GM19328 (cell line): ENCODE measurements around the gene MAP3K5.

Source experiments
- ATAC-seq: cut with Tn5 transposase; IDR thresholded peaks from one replicate; pipeline ENCODE4 v1.9.1; 2021; ENCODE audit warnings: mild to moderate bottlenecking, moderate library complexity; ENCODE audit not compliant: unreplicated experiment

Gene MAP3K5

DNA sequence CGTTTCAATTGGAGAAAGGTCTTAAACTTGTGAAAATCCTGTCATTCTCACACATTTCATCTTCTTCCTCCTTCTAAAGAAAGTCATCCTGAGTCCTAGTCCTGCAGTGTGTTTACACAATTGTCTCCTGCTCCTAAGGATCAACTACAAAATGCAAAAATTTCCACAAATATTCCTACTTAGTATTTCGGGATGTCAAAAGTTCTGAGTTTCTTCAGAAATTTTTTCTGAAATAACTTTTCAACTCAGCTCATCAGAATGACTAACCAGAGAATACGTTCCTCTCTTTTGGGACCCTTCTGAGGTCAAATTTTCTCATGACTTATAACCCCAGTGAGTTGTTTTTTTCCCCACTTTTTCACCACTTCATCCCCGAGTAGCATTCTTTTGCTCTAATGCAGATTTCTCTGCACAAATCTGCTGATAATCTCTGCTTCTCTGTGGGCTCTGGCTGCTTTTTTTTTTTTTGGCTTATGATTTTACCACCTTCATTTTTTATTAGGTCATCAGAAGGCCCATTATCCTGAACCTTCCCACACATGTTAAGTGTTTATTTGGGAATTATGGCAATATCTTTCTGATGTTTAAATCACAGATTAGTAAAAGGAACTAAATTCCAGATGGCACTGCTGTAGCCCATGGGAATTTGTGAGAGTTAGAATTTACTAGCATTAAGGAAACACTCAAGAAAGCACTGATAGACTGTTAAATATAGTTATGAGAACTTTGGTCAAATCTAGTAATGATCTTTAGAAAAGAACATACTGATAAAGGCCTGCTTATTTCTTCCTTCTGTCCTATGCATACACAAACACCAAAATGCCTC is 41.4 kb downstream of the MAP3K5 start:
- no peak for ATAC-seq

DNA sequence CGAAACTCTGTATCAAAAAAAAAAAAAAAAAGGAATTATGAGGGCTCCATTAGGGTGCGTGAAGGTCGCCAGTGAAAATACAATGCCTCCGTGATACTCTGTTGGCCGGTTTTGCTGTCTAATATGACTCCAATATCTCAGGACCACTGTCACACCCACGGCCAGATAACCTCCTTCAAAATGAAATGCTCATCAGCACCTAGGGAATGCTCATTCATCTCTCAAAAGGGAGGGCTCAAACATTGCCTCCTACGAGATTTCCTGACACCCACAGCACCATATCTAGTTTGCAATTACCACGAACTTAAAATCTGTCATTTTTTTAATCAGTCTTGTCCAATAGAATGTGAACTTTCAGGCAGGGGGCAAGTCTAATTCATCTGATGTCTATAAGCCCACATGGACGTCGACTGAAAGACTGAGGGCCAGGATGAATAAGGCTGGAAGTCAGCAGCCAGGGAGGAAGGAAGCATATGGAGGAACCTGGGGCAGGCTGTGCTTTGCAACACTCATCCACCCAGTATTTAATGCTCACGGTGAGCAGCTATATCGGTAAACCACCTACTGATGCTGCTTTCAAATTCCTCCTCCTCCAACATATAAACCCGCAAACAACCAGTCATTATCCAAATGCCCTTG is 42.8 kb downstream of the MAP3K5 start:
- ATAC-seq: no peak

- ATAC-seq: no peak
These were observed 44.8 kb downstream of the MAP3K5 start for GRCh38 chr6:136747507-136747906.

- ATAC-seq: no peak
These were observed 47.0 kb downstream of the MAP3K5 start for GRCh38 chr6:136745300-136745699.

GRCh38 chr6:136744889-136745288 is 47.4 kb downstream of the MAP3K5 start:
- ATAC-seq: no peak

DNA sequence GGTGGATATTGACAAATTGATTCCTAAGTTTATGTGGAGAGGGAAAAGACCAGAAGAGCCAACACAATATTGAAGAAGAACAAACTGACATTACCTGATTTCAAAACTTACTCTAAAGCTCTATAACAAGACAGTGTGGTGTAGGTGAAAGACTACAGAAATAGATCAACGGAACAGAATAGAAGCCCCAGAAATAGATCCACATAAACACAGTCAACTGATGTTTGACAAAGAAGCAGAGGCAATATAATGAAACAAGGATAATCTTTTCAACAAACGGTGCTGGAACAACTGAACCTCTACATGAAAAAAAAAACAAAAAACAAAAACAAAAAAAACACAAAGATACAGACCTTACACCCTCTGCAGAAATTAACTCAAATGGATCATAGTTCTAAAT is 50.2 kb downstream of the MAP3K5 start:
- ATAC-seq: no peak

DNA sequence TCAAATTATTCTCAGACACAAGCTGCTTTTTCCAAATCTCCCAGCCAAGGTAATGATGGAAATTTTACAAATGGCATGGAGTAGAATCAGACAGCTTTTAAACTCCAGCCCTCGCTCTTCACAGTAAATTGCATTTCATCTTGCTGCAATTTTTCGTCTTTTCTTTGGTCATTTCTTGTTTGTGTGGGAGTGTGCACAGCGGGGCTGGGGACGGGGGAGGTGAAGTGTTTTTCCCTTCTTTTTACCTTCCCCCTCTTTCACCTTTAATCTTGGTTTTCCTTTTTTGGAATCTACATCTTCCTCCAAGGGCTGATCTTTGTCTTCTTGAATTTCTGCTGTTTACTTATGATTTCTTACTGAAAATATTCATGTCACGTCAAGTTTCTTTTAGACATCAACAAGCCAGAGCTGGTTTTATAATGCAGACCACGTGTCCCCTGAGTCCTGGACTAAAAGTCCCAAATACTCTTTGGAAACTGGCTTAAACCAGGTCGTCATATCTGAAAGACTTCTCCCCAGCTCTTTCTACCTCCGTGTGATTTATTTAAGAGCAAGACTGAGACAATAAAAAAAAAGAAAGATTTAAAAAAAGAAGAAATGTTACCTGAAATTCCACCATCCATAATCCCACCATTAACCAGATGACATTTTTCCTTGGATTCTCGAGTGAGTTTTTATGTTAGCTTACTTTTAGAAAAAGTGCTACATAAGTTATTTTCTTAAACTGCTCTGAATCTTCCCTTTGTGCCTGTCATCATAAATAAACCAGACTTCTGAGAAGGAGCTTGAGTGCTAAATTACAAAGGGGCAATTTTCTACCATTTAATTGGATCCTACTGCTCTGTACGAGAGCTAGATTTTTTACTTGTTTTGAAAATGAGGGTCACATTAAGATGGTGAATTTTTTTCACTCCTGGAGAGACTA is 52.0 kb downstream of the MAP3K5 start:
- ATAC-seq: no peak

DNA sequence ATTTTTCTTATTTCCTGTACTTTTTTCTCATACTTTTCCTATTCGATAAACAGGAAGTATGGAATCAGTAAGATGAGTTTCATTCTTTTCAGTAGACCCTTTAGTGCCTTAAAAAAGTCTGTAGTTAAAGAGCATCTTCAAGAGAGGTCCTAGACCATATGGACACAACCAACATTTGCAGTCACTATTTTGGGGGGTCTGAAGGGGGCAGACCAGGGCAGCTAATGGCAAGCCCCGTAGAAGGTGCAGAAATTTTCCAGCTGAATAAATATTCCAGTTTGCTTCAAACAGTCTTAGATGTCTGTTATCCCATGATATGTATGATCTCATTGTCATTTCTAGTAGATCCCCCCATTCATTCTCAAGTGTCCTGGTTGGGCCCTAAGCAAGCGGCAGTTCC is 52.8 kb downstream of the MAP3K5 start:
- ATAC-seq: no peak

- no peak for ATAC-seq
These were observed 53.2 kb downstream of the MAP3K5 start for GRCh38 chr6:136739071-136739470.

GRCh38 chr6:136738692-136739057 is 53.6 kb downstream of the MAP3K5 start:
- no peak for ATAC-seq

DNA sequence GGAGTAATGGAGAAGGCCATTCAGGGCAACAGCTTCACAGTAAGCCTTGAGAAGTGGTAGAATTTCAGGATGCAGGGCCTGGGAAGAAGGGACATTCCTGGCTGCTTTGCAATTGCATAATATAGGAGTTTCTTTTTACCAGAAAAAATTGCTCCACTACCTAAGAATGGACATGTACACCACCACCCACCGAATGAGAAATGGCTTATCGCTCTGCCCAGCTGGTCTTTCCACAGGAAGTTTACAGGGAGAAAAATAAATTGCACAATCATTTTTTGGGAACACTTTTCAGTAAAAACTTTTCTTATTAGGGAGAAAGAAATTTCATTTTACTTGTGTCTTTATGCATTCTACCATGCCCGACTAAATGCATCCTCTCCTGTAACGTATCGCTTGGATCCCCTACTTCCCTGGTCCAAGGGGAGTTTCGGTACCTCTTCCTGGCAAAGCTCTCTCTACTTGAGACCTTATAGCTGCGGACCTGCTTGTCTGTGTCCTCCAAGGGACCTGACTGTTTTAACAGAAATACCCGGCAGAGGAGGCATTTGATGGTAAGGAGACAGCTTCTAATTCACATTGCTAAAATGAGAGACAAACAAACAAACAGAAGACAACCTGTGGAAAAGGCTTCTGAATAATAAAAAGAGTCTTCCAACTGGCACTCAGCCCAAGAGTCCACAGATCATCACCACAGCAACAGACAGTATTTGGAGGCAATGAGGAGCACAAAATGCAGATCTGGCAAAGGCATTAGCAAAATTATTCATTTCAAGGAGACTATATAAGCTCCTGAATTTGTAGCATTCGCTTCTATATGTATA is 54.2 kb downstream of the MAP3K5 start:
- no peak for ATAC-seq

- ATAC-seq: no peak
These were observed 54.9 kb downstream of the MAP3K5 start for GRCh38 chr6:136737374-136737844.

GRCh38 chr6:136736281-136736960 is 55.9 kb downstream of the MAP3K5 start:
- no peak for ATAC-seq

GRCh38 chr6:136734977-136735376 is 57.3 kb downstream of the MAP3K5 start:
- ATAC-seq: no peak

DNA sequence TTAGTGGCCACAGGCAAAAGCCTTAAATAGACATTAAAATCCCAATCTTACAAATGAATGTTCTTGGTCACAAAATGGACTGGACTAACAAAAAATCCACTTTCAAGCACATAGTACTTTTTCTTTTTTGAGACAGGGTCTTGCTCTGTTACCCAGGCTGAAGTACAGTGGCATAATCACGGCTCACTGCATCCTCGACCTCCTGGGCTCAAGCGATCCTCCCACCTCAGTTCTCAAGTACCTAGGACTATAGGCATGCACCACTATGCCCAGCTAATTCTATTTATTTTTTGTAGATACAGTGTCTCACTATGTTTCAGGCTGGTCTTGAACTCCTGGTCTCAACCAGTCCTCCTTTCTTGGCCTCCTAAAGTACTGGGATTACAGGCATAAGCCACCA is 59.4 kb downstream of the MAP3K5 start:
- no peak for ATAC-seq

- no peak for ATAC-seq
These were observed 62.4 kb downstream of the MAP3K5 start for GRCh38 chr6:136729832-136730231.

DNA sequence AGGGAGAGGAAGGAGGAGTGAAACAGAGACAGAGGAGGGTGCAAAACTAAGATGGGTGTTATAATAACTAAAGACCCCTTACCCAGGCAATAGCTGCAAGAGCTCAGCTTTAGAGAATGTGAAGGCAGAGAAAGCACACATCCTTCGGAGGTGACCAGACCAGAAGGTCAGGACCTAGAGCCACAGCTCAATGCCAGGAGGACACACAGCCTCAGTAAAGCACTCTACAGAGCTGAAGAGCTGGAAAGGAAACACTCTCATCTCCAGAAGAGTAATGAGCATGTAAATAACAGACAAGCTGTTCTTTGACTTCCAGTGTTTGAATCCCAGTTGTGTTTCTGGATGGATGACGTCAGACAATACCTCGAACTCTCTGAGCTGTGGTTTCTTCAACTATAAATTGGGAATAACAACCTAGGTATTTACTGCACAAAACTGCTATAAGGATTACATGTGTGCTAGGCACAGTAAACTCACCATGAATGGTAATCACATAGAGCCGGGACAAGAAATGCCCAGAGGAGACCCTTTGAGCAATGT is 63.2 kb downstream of the MAP3K5 start:
- no peak for ATAC-seq

DNA sequence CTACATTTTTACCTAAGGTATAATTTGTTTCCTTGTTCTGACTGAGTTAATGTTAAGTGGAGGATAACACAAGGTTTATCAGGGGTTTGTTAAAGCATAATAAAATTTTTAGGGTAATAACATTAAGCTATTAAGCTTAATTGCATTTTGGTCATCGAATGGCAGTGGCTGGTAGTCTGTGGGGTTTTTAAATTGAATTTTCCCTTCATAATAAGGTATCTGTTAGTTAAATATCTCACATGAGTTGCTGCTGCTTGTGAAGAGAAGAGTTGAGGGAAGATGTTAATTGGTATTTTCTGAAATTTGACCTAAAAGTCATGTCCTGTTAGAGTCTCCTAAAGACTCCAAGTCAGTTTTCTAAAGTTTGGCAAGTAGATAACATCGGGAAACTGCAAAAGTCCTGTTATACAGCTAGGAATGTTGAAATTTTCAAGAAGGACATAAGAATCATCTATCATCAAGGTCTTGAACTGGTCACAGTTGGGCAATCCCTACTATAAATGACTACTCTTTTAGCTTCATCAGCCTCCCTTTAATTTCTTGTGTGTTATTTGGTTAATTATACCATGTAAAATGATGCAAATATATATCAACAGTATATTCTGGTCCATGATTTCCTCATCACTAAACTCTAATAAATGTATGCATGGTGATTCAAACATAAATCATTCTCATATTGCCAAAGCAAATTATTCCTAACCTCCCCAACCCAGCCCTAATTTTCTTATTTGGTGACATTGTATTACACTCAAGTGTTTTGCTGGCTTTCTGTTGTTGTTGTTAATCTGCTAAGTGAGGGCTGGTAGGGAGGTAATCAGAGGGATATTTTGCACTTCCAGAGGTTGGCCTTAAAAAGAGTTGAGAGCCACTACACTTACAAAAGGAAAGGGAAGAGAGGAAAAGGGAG is 64.0 kb downstream of the MAP3K5 start:
- ATAC-seq: no peak
